ENCODE measurements around the gene RDX. TPM values are rescaled to one million over a fixed set of nuclear protein-coding genes. Genes with fewer than 3 reads are reported as not detected.

RDX gene
- total and polyA plus RNA-seq, 2 of the 8 experiments (the other 6 are each of a cell fraction or from before 2014, with no cell fraction given): 27.4 to 100 TPM

- H3K9me3 ChIP-seq (ENCODE audit: insufficient read depth in 2 of 2, low read depth in 1 of 2, low read length in 1 of 2): no peaks in the 10 kb centered on the region
- no peak overlapping the region for H2BK5ac ChIP-seq (ENCODE audit: low read depth, low read length)
- H3K56ac ChIP-seq (replicated peaks; ENCODE audit: insufficient read length, low read depth, low read length): no peak overlapping the region
- no peak overlapping the region for H3K14ac ChIP-seq (ENCODE audit: insufficient read length)
- no peak overlapping the region for H2BK12ac ChIP-seq (ENCODE audit: low read depth, low read length)
- no peak overlapping the region for H3K27ac ChIP-seq (ENCODE audit: low read depth, low read length)
- H4K5ac ChIP-seq (ENCODE audit: insufficient read length, low read depth, low read length): no peak overlapping the region
- H2BK20ac ChIP-seq (ENCODE audit: low read length): no peak overlapping the region
- CTCF ChIA-PET (ENCODE audit: partially characterized antibody): interaction anchor here (0.8 to 1.1 kb wide), 2 partner anchors 10 to 216 kb away, joined by 3 to 4 read pairs; no protein-coding TSS in a partner anchor
- no peak overlapping the region for H4K91ac ChIP-seq (replicated peaks; ENCODE audit: insufficient read length, low read length)
- H3K23me2 ChIP-seq (ENCODE audit: low read depth, low read length): no peaks in the 10 kb centered on the region
- H3K4me3 ChIP-seq (ENCODE audit: extremely low read depth in 1 of 4, insufficient read depth in 2 of 4, low read depth in 3 of 4, low read length in 4 of 4): no peak overlapping the region
- no peak overlapping the region for H4K8ac ChIP-seq (ENCODE audit: extremely low read depth, insufficient read depth, low read length)
- no peak overlapping the region for H3K4me2 ChIP-seq (ENCODE audit: insufficient read depth in 1 of 2, low read depth in 2 of 2, low read length in 2 of 2)
- no peaks in the 10 kb centered on the region for H3K79me2 ChIP-seq (ENCODE audit: control insufficient read depth in 1 of 2, insufficient read depth in 2 of 2, low read length in 2 of 2)
- no peak overlapping the region for H3K4ac ChIP-seq (replicated peaks; ENCODE audit: insufficient read length, low read depth, low read length)
- no peak overlapping the region for H3K23ac ChIP-seq (ENCODE audit: insufficient read length)
- no peaks in the 10 kb centered on the region for H3K4me1 ChIP-seq (replicated peaks in 1 of 4; ENCODE audit: control insufficient read depth in 3 of 4, insufficient read depth in 4 of 4, low read length in 3 of 4)
- FAIRE-seq (no peak), DNase-seq (ENCODE audit: low read depth in 1 of 2, low spot score in 2 of 2) (no peak)
- no peaks in the 10 kb centered on the region for H3K27me3 ChIP-seq (replicated peaks in 1 of 4; ENCODE audit: control insufficient read depth in 3 of 4, extremely low read depth in 1 of 4, insufficient read depth in 3 of 4, low read length in 3 of 4)
- 93% methylated on average over 4 of the region's 4 CpGs; no CpG with 5 or more reads in 1 of the 2 experiments for WGBS, 2 experiments (ENCODE audit: extremely low coverage in 1 of 2, insufficient coverage in 1 of 2, insufficient read length in 1 of 2, insufficient replicate concordance in 2 of 2, low coverage in 1 of 2, low lambda C conversion rate in 2 of 2, missing lambda C conversion rate in 1 of 2)
- no peaks in the 10 kb centered on the region for H4K20me1 ChIP-seq (replicated peaks in 1 of 2; ENCODE audit: control insufficient read depth in 1 of 2, insufficient read depth in 2 of 2, low read length in 2 of 2)
- no peak overlapping the region for H3K9ac ChIP-seq (replicated peaks in 1 of 4; ENCODE audit: extremely low read depth in 1 of 4, low read depth in 3 of 4, low read length in 3 of 4)
- no peak overlapping the region for H3K18ac ChIP-seq (ENCODE audit: extremely low read depth, low read length)
- no peak overlapping the region for H2AK5ac ChIP-seq (ENCODE audit: low read depth, low read length)
- no peak overlapping the region for H2BK120ac ChIP-seq (replicated peaks; ENCODE audit: low read depth, low read length)
- H3K36me3 ChIP-seq (ENCODE audit: control insufficient read depth in 2 of 4, insufficient read depth in 4 of 4, low read length in 3 of 4): no peaks in the 10 kb centered on the region
- no peak overlapping the region for H2BK15ac ChIP-seq (ENCODE audit: low read length)
- POLR2A ChIA-PET (ENCODE audit: partially characterized antibody): interaction anchor here (1.4 kb wide), 1 partner anchor 212 kb away, joined by 4 read pairs; no protein-coding TSS in a partner anchor
- no peaks in the 10 kb centered on the region for H3K79me1 ChIP-seq (ENCODE audit: low read depth, low read length)
- no peak overlapping the region for H2AFZ ChIP-seq (ENCODE audit: low read length)
- TF ChIP-seq SP2 (IDR thresholded peaks at IDR 0.05; ENCODE audit: low read length) (no peak), NRF1 (IDR thresholded peaks at IDR 0.05; ENCODE audit: low read depth, low read length) (no peak), CTCF (IDR thresholded peaks at IDR 0.05; ENCODE audit: control extremely low read depth in 1 of 3, insufficient read depth in 1 of 3, low read depth in 1 of 3, low read length in 3 of 3) (no peak), GTF2F1 (IDR thresholded peaks at IDR 0.05; ENCODE audit: borderline replicate concordance, low read depth, low read length) (no peak), TAF1 (IDR thresholded peaks at IDR 0.05; ENCODE audit: low read depth, low read length) (no peak), HDAC2 (IDR thresholded peaks at IDR 0.05; ENCODE audit: borderline replicate concordance in 1 of 2, low read depth in 2 of 2, low read length in 2 of 2) (no peak), SAP30 (IDR thresholded peaks at IDR 0.05; ENCODE audit: insufficient read depth, insufficient replicate concordance, low read length) (no peak), HDAC6 (IDR thresholded peaks at IDR 0.05; ENCODE audit: low read depth, low read length) (no peak), POU5F1 (IDR thresholded peaks at IDR 0.05; ENCODE audit: low read depth, low read length) (no peak), KDM1A (IDR thresholded peaks at IDR 0.05; ENCODE audit: borderline replicate concordance, low read length) (no peak)
Measured at GRCh38 chr11:110219006-110219785, 77.2 kb downstream of the RDX start.

Measured in H1 (cell line).